Ishikawa (cell line): ENCODE measurements around the gene VTI1A.

Source experiments
- CEBPB ChIP-seq: IDR thresholded peaks from 2 replicates; pipeline ENCODE4 v1.6.1; 2012
- CREB1 ChIP-seq: IDR thresholded peaks from 2 replicates; pipeline ENCODE4 v1.6.1; 2012; ENCODE audit warnings: low read depth
- EGR1 ChIP-seq: IDR thresholded peaks from 2 replicates; pipeline ENCODE4 v1.6.1; 2012
- EP300 ChIP-seq: IDR thresholded peaks from 2 replicates; pipeline ENCODE4 v1.6.1; 2012; ENCODE audit warnings: borderline replicate concordance
- FOXM1 ChIP-seq: IDR thresholded peaks from 2 replicates; pipeline ENCODE4 v1.6.1; 2012; ENCODE audit warnings: low read depth, borderline replicate concordance
- NFIC ChIP-seq: IDR thresholded peaks from 2 replicates; pipeline ENCODE4 v1.6.1; 2012
- RAD21 ChIP-seq: IDR thresholded peaks from 2 replicates; pipeline ENCODE4 v1.6.1; 2012; ENCODE audit warnings: low read depth
- REST ChIP-seq: IDR thresholded peaks from 2 replicates; pipeline ENCODE4 v1.6.1; 2012; ENCODE audit warnings: low read depth, mild to moderate bottlenecking
- TAF1 ChIP-seq: IDR thresholded peaks from 2 replicates; pipeline ENCODE4 v1.6.1; 2012; ENCODE audit warnings: low read depth, mild to moderate bottlenecking
- TCF12 ChIP-seq: IDR thresholded peaks from 2 replicates; pipeline ENCODE4 v1.6.1; 2012; ENCODE audit warnings: low read depth
- TEAD4 ChIP-seq: IDR thresholded peaks from 2 replicates; pipeline ENCODE4 v1.6.1; 2012
- USF1 ChIP-seq: IDR thresholded peaks from 2 replicates; pipeline ENCODE4 v1.6.1; 2012
- YY1 ChIP-seq: IDR thresholded peaks from 2 replicates; pipeline ENCODE4 v1.6.1; 2012; ENCODE audit warnings: low read depth
- ZBTB7A ChIP-seq: IDR thresholded peaks from 2 replicates; pipeline ENCODE4 v1.6.1; 2012; ENCODE audit warnings: low read depth
- TF ChIP-seq, protein P1 (sequence below): IDR thresholded peaks from 2 replicates; pipeline ENCODE4 v1.6.1; 2012

VTI1A gene

DNA sequence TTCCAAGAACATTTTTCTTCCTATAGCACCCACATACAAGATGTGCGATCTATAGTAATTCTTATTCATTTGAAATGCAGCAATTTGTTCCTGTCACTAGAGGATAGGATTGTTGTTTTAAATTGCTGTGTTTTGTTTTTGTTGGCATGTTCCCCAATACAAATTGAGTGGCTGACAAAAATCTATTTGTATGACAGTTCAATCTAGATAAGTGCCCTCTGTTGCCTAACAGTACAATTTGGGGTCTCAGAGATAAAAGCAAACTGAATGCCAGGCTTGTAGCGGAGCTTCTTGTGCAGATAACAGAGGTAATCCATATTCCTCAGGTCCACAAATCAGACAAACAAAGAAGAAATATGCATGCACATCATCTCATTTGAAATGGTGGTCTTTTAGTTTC, 68.8 kb downstream of the VTI1A start:
- TF ChIP-seq RAD21 (no peak), EP300 (no peak), USF1 (no peak), CREB1 (no peak), YY1 (no peak)
- TF ChIP-seq, protein P1, sequence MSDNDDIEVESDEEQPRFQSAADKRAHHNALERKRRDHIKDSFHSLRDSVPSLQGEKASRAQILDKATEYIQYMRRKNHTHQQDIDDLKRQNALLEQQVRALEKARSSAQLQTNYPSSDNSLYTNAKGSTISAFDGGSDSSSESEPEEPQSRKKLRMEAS = no peak

DNA sequence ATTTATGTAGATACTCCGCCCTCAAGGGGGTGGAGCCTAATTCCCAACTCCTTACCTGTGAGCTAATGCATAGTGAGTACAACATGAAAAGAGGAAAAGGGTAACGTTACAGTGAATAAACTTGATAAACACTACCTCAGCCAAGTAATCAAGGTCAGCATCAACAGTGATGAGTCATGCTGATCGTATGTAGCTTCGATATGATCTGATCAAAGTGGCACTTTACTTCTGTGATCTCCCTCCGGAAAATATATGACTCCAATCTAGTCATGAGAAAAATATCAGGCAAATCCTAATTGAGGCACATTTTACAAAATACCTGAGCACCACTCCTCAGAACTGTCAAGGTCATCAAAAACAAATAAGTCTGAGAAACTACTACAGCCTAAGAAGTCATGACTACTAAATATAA, 70.4 kb downstream of the VTI1A start:
- TF ChIP-seq RAD21 (no peak), TAF1 (no peak), FOXM1 (no peak), NFIC (no peak), TEAD4 (no peak), TCF12 (no peak), EGR1 (no peak), EP300 (no peak), YY1 (no peak), CEBPB (no peak), REST (no peak)
- TF ChIP-seq, protein P1 = no peak

DNA sequence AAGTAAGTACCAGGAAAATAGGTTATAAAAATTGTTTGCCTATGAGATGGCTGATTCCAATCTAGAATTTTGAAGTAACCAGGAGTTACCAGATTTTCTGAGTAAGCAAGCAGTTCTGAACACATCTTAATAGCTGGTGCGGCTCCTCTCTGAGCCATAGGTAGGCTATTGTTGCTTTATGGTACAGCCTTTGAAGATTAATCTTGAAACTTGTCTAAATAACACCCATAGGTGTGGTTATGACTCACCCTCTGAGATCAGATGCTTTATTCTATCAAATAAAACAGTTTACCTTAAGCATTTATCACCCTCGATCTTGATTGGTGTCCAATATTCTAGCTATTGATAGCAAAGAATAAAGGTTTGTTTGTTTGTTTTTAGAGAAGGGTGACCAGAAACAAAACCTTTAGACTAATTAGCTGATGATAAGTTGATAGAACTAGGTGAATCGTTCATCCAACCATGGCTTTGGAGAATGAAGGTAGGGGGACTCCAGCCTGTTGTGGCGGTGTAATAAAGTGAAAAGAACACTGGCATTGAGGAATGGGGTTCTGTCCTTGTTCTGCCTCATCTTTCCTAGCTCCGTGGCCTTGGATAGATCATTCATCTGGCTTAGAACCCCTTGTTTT, 72.2 kb downstream of the VTI1A start:
- TF ChIP-seq REST = no peak
- no peak for TF ChIP-seq USF1
- no peak for TF ChIP-seq EP300
- no peak for TF ChIP-seq ZBTB7A
- TF ChIP-seq, protein P1 = no peak
- TF ChIP-seq FOXM1 = no peak
- TF ChIP-seq TAF1 = no peak
- TF ChIP-seq CEBPB = no peak
- TF ChIP-seq TEAD4 = no peak
- no peak for TF ChIP-seq TCF12
- TF ChIP-seq NFIC = no peak
- TF ChIP-seq EGR1 = no peak
- no peak for TF ChIP-seq CREB1
- no peak for TF ChIP-seq YY1
- no peak for TF ChIP-seq RAD21

- no peak for TF ChIP-seq EP300
Observed at GRCh38 chr10:112520914-112521313, 73.9 kb downstream of the VTI1A start.

DNA sequence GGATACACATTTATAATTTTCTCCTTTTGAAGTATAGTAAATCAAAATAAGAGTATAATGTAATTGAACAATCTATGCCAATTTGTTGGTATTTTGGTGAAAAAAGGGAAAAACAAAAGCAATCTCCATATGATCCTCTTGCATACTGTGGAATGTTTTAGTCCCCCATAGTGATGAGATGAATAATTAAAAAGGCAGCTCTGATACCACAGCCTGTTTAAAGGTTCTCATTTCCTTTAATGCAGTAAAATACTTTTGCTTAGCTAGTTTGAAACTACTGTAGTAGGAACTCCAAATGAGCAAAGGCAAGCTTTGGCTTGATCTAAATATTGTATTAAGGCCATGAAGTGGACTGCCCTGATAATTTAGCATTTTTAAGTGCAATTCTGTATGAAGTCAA, 77.6 kb downstream of the VTI1A start:
- TF ChIP-seq TAF1 (no peak), YY1 (no peak), EP300 (no peak), CEBPB (no peak), TCF12 (no peak), REST (no peak), ZBTB7A (no peak), USF1 (no peak), TEAD4 (no peak), FOXM1 (no peak), CREB1 (no peak), RAD21 (no peak), EGR1 (no peak)
- TF ChIP-seq, protein P1 = no peak
